Cardiac muscle cell (in vitro differentiated cells and primary cell): Measurements from ENCODE around the gene UPK1B. TPM values are rescaled to one million over a fixed set of nuclear protein-coding genes. Genes with fewer than 3 reads are reported as not detected.

ENCODE experiments used
- DNase-seq, 2 donors: peaks; one replicate each; pipeline versions ENCODE4 v3.0.0 to v3.0.0-alpha.2; 2010 to 2017; ENCODE audit warnings: low read depth in 1 of 2, low spot score in 1 of 2
- H3K27ac ChIP-seq: fragments of 200-600 bp; sonication (generic); 2 replicates; pipeline ENCODE4 v1.5.1; 2016
- H3K27me3 ChIP-seq: fragments of 200-600 bp; sonication (generic); 2 replicates; pipeline ENCODE4 v1.6.0; 2016; ENCODE audit warnings: control low read depth
- H3K36me3 ChIP-seq: fragments of 200-600 bp; sonication (generic); 2 replicates; pipeline ENCODE4 v1.5.1; 2016; ENCODE audit warnings: control low read depth
- H3K4me1 ChIP-seq: fragments of 200-600 bp; sonication (generic); 2 replicates; pipeline ENCODE4 v1.8.1; 2017; ENCODE audit warnings: low read depth, mild to moderate bottlenecking, mixed run types
- H3K4me3 ChIP-seq: fragments of 200-600 bp; sonication (generic); 2 replicates; pipeline ENCODE4 v1.5.1; 2016; ENCODE audit warnings: mild to moderate bottlenecking
- H3K9me3 ChIP-seq: fragments of 200-600 bp; sonication (generic); 2 replicates; pipeline ENCODE4 v1.5.1; 2017; ENCODE audit warnings: low read depth, mild to moderate bottlenecking, control low read depth
- CTCF ChIP-seq: IDR thresholded peaks from 2 replicates; pipeline ENCODE4 v1.5.1; 2012; ENCODE audit warnings: low read depth, mild to moderate bottlenecking, low read length
- polyA plus RNA-seq: library from polyadenylated mRNA; unstranded; fragments of >200 nt; fragmentation: Nextera tagmentation; extraction: Ambion mirVana; gene quantifications from 2 replicates; pipeline ENCODE4 v1.2.1, GENCODE V29; 2016
- total RNA-seq: library from RNA; depleted of rRNA; stranded (reverse); fragments of >200 nt; gene quantifications from 2 replicates; pipeline ENCODE4 v1.2.3, GENCODE V29; 2016

UPK1B gene
- total and polyA plus RNA-seq, 2 experiments from 2014 or later, result 0.70 TPM; not detected in 1

GRCh38 chr3:119145128-119145499 is 28.3 kb upstream of the UPK1B start:
- Histone ChIP-seq H3K27me3 (no peaks in the 10 kb centered on the region), H3K4me1 (peaks cover 4% of the 10 kb centered on the region), H3K27ac (no peak overlapping the region), H3K4me3 (no peak overlapping the region), H3K9me3 (no peaks in the 10 kb centered on the region), H3K36me3 (no peaks in the 10 kb centered on the region)
- no peak for TF ChIP-seq CTCF
- DNase-seq, result peak in 1 of 2 donors; percentile 3

GRCh38 chr3:119145500-119146167 is 27.8 kb upstream of the UPK1B start, which contains the start of gene TEX55:
TEX55 (plus strand) TSS chr3:119146165; CDS start chr3:119146190, 25 bp downstream.
- Histone ChIP-seq H3K36me3 (no peaks in the 10 kb centered on the region), H3K9me3 (no peaks in the 10 kb centered on the region), H3K27ac (no peak within 1 kb of the TSS), H3K27me3 (no peaks in the 10 kb centered on the region), H3K4me1 (peaks cover 4% of the 10 kb centered on the region), H3K4me3 (no peak within 1 kb of the TSS)
- TF ChIP-seq CTCF, result peak; percentile 81
- DNase-seq, result peak; percentile 62 to 72

- no peaks in the 10 kb centered on the region for H3K36me3 ChIP-seq
- no peak overlapping the region for H3K4me3 ChIP-seq
- H3K9me3 ChIP-seq, result no peaks in the 10 kb centered on the region
- peaks cover 4% of the 10 kb centered on the region for H3K4me1 ChIP-seq
- peak in 1 of 2 donors; percentile 5 for DNase-seq
- H3K27ac ChIP-seq, result no peak overlapping the region
- no peak for TF ChIP-seq CTCF
- no peaks in the 10 kb centered on the region for H3K27me3 ChIP-seq
Measured at GRCh38 chr3:119146578-119147375, 26.6 kb upstream of the UPK1B start.

GRCh38 chr3:119147494-119147893 is 25.9 kb upstream of the UPK1B start:
- no peak for TF ChIP-seq CTCF

GRCh38 chr3:119148493-119149180 is 24.8 kb upstream of the UPK1B start:
- H3K36me3 ChIP-seq, result no peaks in the 10 kb centered on the region
- no peaks in the 10 kb centered on the region for H3K9me3 ChIP-seq
- peaks cover 4% of the 10 kb centered on the region for H3K4me1 ChIP-seq
- H3K4me3 ChIP-seq, result no peak overlapping the region
- no peak overlapping the region for H3K27ac ChIP-seq
- peak in 1 of 2 donors; percentile 11 for DNase-seq
- no peaks in the 10 kb centered on the region for H3K27me3 ChIP-seq
- no peak for TF ChIP-seq CTCF

More at GRCh38 chr3:119147494-119147893, 25.9 kb upstream of the UPK1B start:
- DNase-seq, result no peak
- no peaks in the 10 kb centered on the region for H3K27me3 ChIP-seq
- no peak overlapping the region for H3K27ac ChIP-seq
- H3K36me3 ChIP-seq, result no peaks in the 10 kb centered on the region
- peaks cover 4% of the 10 kb centered on the region for H3K4me1 ChIP-seq
- no peak overlapping the region for H3K4me3 ChIP-seq
- H3K9me3 ChIP-seq, result no peaks in the 10 kb centered on the region
